ENCODE results near the gene B3GALNT2. TPM values are rescaled to one million over a fixed set of nuclear protein-coding genes. Genes with fewer than 3 reads are reported as not detected.

B3GALNT2 gene
- total and polyA plus RNA-seq, 11 donors, result 5.4 to 25.9 (median 20.1) TPM

Other genes starting within 250 kb of the B3GALNT2 start
- 10 to 100 TPM; 12.4 to 20.4 (median 15.3) TPM for gene ARID4B, start 176.3 kb downstream of the B3GALNT2 start, total RNA-seq
- gene ARID4B, start 176.3 kb downstream of the B3GALNT2 start, polyA plus RNA-seq, result 10 to 100 TPM; 12.8 to 18.4 TPM
- gene GGPS1, start 175.9 kb downstream of the B3GALNT2 start, total RNA-seq, result 10 to 100 TPM; 16.4 to 40.2 (median 30.0) TPM
- 10 to 100 TPM; 22.1 to 29.7 TPM for gene GGPS1, start 175.9 kb downstream of the B3GALNT2 start, polyA plus RNA-seq
- gene TBCE, start 137.0 kb downstream of the B3GALNT2 start, total RNA-seq, result 10 to 100 TPM; 15.2 to 23.2 (median 18.0) TPM
- gene TBCE, start 137.0 kb downstream of the B3GALNT2 start, polyA plus RNA-seq, result 10 to 100 TPM; 22.3 to 39.5 TPM
- under 1 TPM in 2 of 9 donors, not detected in 7; 0.06 to 0.07 TPM for gene GNG4, start 145.3 kb upstream of the B3GALNT2 start, total RNA-seq
- not detected for gene GNG4, start 145.3 kb upstream of the B3GALNT2 start, polyA plus RNA-seq